HFF-Myc (cell line): ENCODE measurements around the gene PPP2R5A.

ENCODE experiments used
- DNase-seq: peaks from one replicate; pipeline ENCODE4 v3.0.0-alpha.2; 2011; ENCODE audit warnings: low read depth; ENCODE audit errors: extremely low read depth
- H3K4me3 ChIP-seq: replicated peaks from 2 replicates; pipeline ENCODE4 v1.5.1; 2011; ENCODE audit warnings: low read depth, mild to moderate bottlenecking, control low read depth, low read length
- CTCF ChIP-seq: IDR thresholded peaks from 2 replicates; pipeline ENCODE4 v1.5.1; 2012; ENCODE audit warnings: mild to moderate bottlenecking, low read depth, low read length, control low read depth; ENCODE audit errors: missing control alignments

The PPP2R5A gene

GRCh38 chr1:212256369-212256768, 28.8 kb upstream of the PPP2R5A start:
- no peak overlapping the region for H3K4me3 ChIP-seq
- TF ChIP-seq CTCF = no peak
- no peak for DNase-seq

DNA sequence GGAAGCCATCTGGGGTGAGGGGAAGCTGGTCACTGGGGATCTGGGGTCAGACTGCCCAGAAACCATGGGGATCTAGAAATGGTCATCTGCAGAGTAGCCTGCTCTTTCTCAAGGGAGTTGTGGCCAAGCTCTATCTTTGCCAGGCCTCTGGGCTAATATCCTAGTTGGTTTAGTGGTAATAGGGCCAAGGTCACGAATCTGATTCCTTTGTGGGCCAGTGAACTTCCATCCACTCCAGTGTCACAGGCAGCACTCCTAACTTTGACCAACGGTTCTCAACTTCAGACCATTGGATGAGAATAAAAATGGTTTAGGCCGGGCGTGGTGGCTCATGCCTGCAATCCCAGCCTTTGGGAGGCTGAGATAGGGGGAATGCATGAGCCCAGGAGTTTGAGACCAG, 28.1 kb upstream of the PPP2R5A start:
- H3K4me3 ChIP-seq = no peak overlapping the region
- no peak for DNase-seq
- TF ChIP-seq CTCF = no peak

GRCh38 chr1:212259693-212260480, 25.3 kb upstream of the PPP2R5A start:
- DNase-seq = no peak
- TF ChIP-seq CTCF = no peak
- H3K4me3 ChIP-seq = no peak overlapping the region

- DNase-seq = no peak
- no peak overlapping the region for H3K4me3 ChIP-seq
- no peak for TF ChIP-seq CTCF
Observed at GRCh38 chr1:212260557-212261355, 24.5 kb upstream of the PPP2R5A start.

- no peak overlapping the region for H3K4me3 ChIP-seq
- DNase-seq = no peak
- TF ChIP-seq CTCF = no peak
Observed at GRCh38 chr1:212261361-212261929, 23.8 kb upstream of the PPP2R5A start.

DNA sequence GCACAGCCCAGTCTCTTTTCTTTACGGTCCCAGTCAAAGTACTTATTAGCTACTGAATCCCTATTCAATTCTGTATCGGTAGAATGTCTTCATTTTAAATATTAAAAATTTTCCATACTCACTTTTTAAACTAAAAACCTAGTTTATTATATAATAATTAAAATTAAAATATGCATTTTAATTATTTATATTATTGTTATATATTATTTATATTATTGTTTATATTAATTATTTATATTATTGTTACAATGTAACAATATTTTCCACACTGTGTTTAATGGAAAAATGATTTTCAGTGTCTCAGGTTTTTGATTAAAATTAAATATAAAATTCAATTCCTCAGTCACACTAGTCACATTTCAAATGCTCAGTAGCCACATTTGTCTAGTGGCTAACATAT, 18.2 kb upstream of the PPP2R5A start:
- TF ChIP-seq CTCF = no peak
- H3K4me3 ChIP-seq = no peak overlapping the region
- no peak for DNase-seq
